ENCODE data around the gene UCKL1. TPM values are rescaled to one million over a fixed set of nuclear protein-coding genes. Genes with fewer than 3 reads are reported as not detected.

Gene UCKL1
- total RNA-seq, 3 donors from 2014 or later (not counting 1 experiment from before 2014, with no cell fraction given) = 49.9 to 58.1 (median 49.9) TPM

DNA sequence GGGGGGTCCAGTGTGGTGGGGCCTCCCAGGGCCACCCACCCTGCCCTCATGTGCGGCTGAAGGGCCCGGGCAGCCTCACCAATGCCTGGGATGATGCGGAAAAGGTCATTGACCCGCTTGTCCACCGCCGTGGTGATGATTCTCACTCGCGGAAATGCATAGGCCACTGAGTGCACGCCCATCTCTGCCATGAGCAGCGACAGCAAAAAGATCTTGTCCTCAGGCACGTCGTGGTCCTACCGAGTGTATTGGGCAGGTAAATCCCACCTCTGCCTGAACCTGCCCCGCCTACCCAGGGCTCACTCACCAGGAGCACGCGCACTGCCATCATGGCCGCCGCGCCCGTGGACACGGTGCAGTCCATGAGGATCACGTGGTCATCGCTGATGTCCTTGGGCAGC is 16.1 kb downstream of the UCKL1 start:
- Histone ChIP-seq H3K36me3 (ENCODE audit: control insufficient read depth, insufficient read depth, low read length) (peaks cover 44% of the 10 kb centered on the region), H3K27ac (ENCODE audit: low read length) (no peak overlapping the region)
- no peaks in the 10 kb centered on the region for H3K36me3 Mint-ChIP-seq

DNA sequence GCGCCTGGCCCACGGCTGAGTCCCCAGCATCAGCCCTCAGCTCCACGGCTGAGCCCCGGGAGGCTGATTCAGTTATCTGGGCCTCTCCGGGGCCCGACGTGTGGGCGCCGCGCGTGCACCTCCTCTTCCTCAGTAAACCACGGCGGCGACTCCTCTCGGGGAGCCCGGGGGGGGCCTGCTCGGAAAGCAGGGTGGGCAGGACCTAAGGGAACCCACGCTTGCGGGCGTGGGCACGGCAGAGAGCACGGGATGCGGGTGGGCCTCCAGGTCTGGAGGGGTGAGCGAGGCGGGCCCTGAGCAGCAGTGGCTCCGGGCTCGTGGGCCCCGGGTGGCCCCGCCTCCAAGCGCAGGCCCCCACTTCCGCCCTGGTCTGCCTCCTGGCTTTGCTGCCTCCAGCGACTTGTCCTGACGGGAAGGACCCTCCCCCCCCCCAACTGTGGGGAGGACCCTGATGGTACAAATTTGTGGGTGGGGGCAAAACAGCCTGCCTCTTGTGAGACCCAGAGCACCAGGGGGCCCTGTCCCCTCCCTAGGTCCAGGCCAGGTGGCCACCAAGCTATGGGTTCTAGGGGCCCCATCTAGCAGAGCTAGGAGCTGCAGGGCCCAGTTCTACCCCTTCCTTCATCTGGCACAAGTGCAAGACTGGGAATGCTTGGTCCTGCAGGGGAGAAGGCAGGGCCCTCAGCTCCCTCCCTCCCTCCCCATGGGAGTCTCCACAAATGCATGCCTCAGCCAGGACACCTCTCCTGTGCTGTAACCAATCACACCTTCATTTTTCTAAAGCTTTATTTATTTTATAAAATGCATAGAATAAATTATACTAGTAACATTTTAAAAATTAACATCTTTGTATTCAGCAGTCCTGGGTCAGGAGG is 16.9 kb downstream of the UCKL1 start:
- no peak for DNase-seq
- Histone ChIP-seq H3K27ac (ENCODE audit: low read length) (no peak overlapping the region), H3K4me1 (ENCODE audit: control insufficient read depth, insufficient read depth, low read length) (peaks cover 32% of the 10 kb centered on the region), H3K27me3 (ENCODE audit: control insufficient read depth, insufficient read depth, low read length) (no peaks in the 10 kb centered on the region), H3K9me3 (ENCODE audit: control insufficient read depth, insufficient read depth, low read length) (no peaks in the 10 kb centered on the region), H3K36me3 (ENCODE audit: control insufficient read depth, insufficient read depth, low read length) (peaks cover 43% of the 10 kb centered on the region), H3K4me3 (ENCODE audit: low read length) (no peak overlapping the region)
- no peaks in the 10 kb centered on the region for H3K36me3 Mint-ChIP-seq
- WGBS (ENCODE audit: insufficient coverage) = 74% methylated on average over 28 of the region's 33 CpGs
- no peak for ATAC-seq
- intact Hi-C loops (cut with micrococcal nuclease) = no loop called here
- TF ChIP-seq, protein P1, sequence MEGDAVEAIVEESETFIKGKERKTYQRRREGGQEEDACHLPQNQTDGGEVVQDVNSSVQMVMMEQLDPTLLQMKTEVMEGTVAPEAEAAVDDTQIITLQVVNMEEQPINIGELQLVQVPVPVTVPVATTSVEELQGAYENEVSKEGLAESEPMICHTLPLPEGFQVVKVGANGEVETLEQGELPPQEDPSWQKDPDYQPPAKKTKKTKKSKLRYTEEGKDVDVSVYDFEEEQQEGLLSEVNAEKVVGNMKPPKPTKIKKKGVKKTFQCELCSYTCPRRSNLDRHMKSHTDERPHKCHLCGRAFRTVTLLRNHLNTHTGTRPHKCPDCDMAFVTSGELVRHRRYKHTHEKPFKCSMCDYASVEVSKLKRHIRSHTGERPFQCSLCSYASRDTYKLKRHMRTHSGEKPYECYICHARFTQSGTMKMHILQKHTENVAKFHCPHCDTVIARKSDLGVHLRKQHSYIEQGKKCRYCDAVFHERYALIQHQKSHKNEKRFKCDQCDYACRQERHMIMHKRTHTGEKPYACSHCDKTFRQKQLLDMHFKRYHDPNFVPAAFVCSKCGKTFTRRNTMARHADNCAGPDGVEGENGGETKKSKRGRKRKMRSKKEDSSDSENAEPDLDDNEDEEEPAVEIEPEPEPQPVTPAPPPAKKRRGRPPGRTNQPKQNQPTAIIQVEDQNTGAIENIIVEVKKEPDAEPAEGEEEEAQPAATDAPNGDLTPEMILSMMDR (IDR thresholded peaks at IDR 0.05) = no peak
- peaks cover 12 to 16% of the 10 kb centered on the region in 2 donors for H3K4me1 Mint-ChIP-seq
- H3K4me3 Mint-ChIP-seq = no peak overlapping the region
- H3K27ac Mint-ChIP-seq = no peak overlapping the region
- no peaks in the 10 kb centered on the region for H3K9me3 Mint-ChIP-seq
- no peaks in the 10 kb centered on the region for H3K27me3 Mint-ChIP-seq (ENCODE audit: low read depth in 2 of 2)

More for the DNA sequence above, 16.1 kb downstream of the UCKL1 start:
- Mint-ChIP-seq H3K4me1 (peaks cover 7 to 16% of the 10 kb centered on the region in 2 donors), H3K9me3 (no peaks in the 10 kb centered on the region), H3K27me3 (ENCODE audit: low read depth in 2 of 2) (no peaks in the 10 kb centered on the region), H3K27ac (no peak overlapping the region), H3K4me3 (no peak overlapping the region)
- TF ChIP-seq, protein P1 (IDR thresholded peaks at IDR 0.05) = no peak
- intact Hi-C loops (cut with micrococcal nuclease) = no loop called here
- Histone ChIP-seq H3K4me3 (ENCODE audit: low read length) (no peak overlapping the region), H3K27me3 (ENCODE audit: control insufficient read depth, insufficient read depth, low read length) (no peaks in the 10 kb centered on the region), H3K9me3 (ENCODE audit: control insufficient read depth, insufficient read depth, low read length) (no peaks in the 10 kb centered on the region), H3K4me1 (ENCODE audit: control insufficient read depth, insufficient read depth, low read length) (peaks cover 32% of the 10 kb centered on the region)
- WGBS (ENCODE audit: insufficient coverage) = 97% methylated on average over 23 of the region's 23 CpGs
- ATAC-seq (no peak), DNase-seq (no peak)

DNA sequence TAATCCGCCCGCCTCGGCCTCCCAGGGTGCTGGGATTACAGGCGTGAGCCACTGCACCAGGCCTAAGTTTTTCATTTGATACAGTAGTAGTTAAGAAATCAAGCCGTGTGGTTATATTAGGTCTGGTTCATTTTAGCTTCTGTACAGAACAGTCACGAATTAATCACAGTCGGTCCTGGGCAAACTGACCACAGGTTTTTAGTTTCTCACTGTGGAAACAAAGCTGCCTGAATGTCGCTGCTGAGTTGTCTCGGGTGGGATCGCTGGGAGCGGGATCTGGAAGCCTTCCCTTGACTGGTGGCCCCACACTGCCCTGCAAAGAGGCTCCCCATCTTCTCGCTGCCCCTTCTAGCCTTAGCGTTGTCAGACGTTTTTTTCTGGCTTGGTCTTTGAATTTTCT is 18.6 kb downstream of the UCKL1 start:
- H3K4me1 ChIP-seq (ENCODE audit: control insufficient read depth, insufficient read depth, low read length) = peaks cover 21% of the 10 kb centered on the region
- intact Hi-C loops (cut with micrococcal nuclease) = no loop called here
- Mint-ChIP-seq H3K4me1 (peaks cover 14 to 16% of the 10 kb centered on the region in 2 donors), H3K27ac (peak overlapping the region in 1 of 2 donors; percentile 46), H3K9me3 (no peaks in the 10 kb centered on the region), H3K36me3 (no peaks in the 10 kb centered on the region), H3K27me3 (ENCODE audit: low read depth in 2 of 2) (no peaks in the 10 kb centered on the region), H3K4me3 (no peak overlapping the region)
- no peak for ATAC-seq
- TF ChIP-seq, protein P1 (IDR thresholded peaks at IDR 0.05) = no peak
- no peaks in the 10 kb centered on the region for H3K27me3 ChIP-seq (ENCODE audit: control insufficient read depth, insufficient read depth, low read length)
- no peaks in the 10 kb centered on the region for H3K9me3 ChIP-seq (ENCODE audit: control insufficient read depth, insufficient read depth, low read length)
- H3K4me3 ChIP-seq (ENCODE audit: low read length) = no peak overlapping the region
- DNase-seq = no peak
- WGBS (ENCODE audit: insufficient coverage) = 87% methylated on average over 14 of the region's 14 CpGs
- H3K36me3 ChIP-seq (ENCODE audit: control insufficient read depth, insufficient read depth, low read length) = peaks cover 37% of the 10 kb centered on the region
- H3K27ac ChIP-seq (ENCODE audit: low read length) = no peak overlapping the region
